GM21360 (cell line): Measurements from ENCODE around the gene KIAA1755.

Source experiments
- ATAC-seq: cut with Tn5 transposase; IDR thresholded peaks from one replicate; pipeline ENCODE4 v1.9.1; 2021; ENCODE audit warnings: mild to moderate bottlenecking, moderate library complexity; ENCODE audit not compliant: unreplicated experiment

Gene KIAA1755, protein sequence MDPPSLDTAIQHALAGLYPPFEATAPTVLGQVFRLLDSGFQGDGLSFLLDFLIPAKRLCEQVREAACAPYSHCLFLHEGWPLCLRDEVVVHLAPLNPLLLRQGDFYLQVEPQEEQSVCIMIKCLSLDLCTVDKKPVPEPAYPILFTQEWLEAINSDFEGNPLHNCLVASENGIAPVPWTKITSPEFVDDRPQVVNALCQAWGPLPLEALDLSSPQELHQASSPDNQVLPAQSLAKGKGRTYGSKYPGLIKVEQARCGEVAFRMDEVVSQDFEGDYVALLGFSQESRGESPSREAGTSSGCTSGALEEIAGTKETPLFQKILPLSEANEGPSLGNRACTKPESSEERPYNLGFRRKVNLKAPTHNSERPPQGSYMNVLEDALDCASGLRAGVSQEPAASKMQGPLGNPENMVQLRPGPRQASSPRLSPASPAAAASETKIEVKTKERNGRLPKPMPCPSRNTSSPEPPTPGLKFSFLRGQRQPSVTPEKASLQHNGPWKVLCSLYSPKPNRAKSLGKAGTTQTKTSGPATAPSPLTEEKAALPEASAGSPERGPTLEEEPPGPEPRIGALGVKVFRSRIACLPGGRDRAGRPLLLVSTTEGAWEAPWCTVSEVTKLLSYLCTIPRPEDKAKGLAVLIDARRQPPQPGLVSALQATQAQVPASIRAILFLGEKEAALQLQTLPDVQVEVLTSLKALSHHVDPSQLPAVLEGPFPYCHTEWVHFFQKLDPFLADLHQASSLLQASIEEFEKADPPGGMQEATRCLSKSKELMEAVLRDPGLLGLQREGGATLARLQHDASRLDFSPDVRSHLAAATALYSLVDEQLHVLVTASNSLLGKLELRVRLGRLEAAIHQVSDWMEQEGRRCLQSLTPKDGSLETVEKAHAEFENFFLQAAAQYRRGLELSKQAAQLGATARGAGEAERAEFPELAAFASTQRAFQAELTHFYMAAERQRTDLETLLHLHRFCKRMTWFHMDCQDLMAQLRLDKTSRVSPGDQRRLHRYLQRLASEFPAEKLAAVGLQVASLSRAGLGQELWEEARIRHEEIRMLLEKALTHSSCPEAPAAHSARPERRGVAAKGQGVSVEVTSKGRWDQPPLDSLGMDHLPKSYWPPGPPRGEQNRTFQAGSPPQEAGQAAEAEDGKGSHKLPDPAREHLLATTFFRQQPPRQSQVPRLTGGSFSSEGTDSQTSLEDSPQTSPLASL

DNA sequence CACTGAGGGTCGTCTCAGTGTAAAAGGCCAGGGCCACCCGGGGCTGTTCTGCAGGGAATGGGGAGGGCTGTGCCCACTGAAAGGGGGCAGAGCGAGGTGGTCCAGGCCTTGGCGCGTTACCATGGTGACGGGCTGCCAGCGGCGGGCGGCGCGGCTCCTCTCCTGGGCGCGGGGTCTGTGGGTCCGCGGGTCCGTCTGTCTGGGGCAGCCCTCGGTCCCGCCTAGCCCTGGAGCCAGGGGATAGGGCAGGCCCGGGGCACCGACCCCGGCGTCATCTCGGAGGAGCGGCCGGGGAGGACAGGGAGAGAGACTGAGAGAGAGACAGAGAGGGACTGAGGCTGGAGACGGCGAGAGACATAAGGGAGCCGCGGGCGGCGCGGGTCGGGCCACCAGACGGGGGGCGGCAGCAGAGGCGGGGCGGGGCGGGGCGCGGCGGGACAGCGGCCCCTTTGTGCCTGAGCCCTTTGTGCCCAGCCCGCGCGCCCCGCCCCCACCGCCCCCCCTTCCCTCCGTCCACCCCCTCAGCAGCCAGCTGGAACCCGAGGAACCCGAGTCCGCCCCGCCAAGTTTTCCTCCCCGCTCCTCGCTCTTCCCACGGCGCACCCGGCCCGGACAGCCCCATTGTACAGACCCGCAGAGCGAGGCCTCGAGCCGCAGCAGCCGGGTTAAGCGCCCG lies at the start of gene KIAA1755:
TSS of gene KIAA1755 (minus strand) at position 358 of the 676 bp plus-strand sequence. CDS start at position 123, 235 bp downstream.
- ATAC-seq = no peak

DNA sequence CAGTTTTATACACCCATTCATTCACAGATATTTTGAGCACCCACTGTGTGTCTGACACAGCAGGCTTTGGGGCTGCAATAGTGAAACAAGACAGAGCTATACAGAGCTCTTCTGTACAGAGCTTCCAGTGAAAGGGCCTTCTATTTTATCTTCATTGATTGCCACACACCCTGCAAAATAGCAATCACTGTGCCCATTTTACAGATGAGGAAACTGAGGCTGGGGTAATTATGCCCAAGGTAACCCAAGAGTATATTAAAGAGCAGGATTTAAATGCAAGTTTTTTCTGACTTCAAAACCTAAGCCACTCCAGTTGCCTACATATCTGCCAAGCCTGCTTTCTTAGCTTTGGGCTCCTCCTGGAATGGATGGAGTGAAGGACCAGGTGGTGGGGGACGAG lies 47.9 kb upstream of the KIAA1755 start:
- no peak for ATAC-seq

DNA sequence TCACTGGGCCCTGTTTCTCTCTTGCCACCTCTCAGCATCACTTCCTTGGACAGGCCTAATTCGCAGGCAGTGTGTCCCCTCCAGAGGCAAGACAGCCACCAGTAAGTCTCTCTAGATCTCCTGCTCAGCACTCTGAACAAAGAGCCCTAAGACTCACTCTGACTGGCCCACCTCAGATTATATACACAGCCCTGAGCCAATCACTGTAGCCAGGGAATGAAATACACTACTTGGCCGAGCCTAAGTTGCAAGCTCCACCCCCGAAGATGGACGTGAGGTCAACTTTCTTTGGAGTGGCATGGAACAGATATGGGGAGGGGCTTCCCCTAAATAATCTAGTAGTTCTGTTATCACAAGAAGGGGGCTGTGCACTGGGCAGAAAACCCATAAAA lies 47.5 kb upstream of the KIAA1755 start:
- ATAC-seq = no peak

DNA sequence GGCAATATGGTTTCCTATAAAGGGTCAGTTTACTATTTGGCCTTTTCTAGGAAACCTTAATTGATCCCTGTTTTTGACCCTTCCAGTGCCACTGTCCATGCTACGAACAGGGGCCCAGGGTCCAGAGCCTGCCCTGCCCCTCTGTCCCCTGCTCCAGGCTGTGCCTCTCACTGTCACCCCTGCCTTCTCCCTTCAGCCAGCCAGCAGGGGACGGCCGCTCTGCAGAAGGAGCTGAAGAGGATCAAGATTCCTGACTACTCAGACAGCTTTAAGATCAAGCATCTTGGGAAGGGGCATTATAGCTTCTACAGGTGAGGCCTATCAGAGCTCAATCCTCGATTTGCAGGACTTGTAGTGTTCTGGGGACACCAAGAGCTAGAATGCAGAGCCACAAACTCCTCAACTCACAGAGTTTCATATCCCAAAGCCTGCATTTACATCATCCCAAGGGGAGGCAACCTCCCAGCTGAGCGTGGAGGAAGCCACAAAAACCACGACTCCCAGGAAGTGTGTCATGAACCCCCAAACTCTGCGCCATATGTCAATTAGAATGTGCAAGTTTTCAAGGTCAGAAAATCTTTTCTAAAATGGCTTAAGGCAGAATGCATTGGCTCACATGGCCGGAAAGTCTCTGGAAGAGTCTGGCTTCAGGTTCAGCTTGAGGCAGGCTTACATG lies 47.0 kb upstream of the KIAA1755 start:
- no peak for ATAC-seq

DNA sequence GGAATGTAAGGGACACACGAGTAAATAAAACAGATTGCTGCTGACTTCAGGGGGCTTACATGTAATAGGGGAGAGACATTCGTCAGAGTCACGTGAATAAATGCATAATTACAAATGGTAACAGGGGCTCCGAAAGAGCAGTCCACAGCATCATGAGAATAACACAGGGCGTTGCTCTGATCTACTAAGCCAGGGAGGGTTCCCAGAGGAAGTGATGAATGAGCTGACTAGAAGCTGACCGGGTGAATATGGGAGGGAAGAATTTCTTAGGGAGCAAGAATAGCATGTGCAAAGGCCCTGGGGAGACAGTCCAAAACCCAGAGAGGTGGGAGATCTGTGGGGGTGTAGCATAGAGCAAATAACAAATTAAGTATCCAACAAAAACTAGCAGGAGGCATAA lies 45.8 kb upstream of the KIAA1755 start:
- ATAC-seq = no peak

DNA sequence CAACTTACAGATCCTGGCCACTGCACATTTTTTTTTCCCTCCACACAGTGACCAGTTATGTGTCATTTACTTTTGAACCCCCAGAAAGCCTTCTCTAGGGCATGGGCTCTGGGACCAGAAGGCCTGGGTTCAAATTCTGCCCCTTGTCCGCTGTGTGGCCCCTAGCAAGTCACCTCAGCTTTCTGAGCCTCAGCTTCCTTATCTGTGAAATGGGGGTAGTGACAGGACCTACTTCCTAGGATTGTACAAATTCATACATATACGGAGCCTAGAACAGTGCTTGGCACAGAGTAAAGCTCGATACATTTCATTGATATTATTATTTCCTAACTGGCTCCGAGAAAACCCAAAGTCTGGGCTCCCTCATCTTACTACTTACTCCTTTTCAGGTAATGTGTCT lies 45.0 kb upstream of the KIAA1755 start:
- no peak for ATAC-seq

DNA sequence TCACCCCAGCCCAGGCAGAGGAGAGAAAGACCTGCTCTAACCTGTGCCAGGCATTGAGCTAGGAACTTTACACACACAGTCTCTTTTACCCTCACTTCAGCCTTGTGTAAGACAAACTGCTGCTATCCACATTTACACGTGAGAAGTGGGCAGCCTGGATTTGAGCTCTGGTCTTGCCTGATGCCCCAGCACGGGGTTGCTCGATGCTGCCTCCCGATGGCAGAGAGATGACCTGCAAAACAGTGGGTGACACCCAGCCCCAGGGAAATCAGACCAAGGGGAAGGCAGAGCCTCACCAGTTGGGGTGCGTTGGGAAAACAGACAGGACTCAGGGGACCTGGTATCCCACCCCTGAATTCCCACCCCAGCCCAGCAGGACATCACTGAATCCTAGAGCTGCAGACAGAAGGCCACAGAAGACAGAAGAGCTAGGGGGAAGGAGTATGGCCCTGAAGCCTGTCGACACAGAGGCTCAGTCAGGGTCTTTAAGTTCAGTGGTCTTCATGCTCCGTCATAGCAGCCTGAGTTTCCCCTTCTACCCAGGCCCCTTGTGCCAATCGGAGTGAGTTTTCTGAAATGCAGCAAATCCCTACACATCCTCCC lies 44.4 kb upstream of the KIAA1755 start:
- no peak for ATAC-seq

DNA sequence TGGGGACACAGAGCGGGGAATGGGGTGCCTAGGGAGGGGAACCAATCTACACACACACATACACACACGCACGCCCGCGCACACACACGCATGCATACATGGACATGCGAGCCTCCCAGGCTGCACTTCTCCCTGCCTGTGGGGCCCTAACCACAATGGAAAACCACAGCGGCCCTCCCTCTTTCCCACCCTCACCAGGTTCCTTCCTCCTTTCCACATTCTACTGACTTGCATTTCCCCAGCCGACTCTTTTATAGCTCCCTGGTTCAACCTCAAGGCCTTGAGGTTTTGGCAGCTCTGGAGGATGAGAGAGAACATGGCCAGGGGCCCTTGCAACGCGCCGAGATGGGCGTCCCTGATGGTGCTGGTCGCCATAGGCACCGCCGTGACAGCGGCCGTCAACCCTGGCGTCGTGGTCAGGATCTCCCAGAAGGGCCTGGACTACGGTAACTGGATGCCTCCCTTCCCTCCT lies 43.4 kb upstream of the KIAA1755 start, which contains the start of gene BPI:
TSS of gene BPI (plus strand) at position 249 of the 472 bp plus-strand sequence. CDS start at position 317, 68 bp downstream.
- no peak for ATAC-seq

DNA sequence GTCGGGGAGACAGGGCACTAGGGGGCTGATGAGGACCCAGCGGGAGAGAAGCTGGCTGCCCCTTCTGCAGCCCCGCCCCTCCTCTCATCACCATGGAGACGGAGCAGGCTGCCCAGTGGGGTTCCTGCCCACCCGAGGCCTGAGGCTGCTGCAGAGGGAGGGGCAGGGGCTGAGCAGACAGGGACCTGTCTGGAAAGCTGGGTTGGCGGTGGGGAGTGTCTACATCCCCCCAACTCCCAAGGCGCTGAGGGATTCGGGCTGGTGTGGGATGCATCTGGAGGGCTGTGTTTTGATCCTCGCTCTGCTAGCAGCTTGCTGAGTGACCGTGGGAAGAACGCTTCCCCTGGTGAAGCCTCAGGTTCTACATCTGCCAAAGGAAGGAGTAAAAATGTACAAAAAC lies 42.3 kb upstream of the KIAA1755 start:
- no peak for ATAC-seq

DNA sequence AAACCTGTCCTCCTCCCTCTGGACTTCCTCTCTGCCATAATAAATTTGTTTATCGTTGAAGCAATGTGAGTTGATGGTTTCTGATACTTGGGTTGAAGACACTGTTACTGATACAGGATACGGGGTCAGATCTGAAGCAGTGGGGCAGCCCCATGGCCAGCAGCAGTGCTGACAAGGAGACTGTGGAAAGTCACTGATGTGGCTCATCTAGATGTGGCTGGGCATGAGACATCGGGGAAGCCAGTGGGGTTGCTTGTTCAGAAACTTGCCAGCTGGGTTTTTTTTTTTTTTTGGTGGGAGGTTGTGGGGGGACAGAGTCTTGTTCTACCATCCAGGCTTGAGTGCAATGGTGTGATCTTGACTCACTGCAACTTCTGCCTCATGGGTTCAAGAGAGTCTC lies 40.8 kb upstream of the KIAA1755 start:
- ATAC-seq = no peak

DNA sequence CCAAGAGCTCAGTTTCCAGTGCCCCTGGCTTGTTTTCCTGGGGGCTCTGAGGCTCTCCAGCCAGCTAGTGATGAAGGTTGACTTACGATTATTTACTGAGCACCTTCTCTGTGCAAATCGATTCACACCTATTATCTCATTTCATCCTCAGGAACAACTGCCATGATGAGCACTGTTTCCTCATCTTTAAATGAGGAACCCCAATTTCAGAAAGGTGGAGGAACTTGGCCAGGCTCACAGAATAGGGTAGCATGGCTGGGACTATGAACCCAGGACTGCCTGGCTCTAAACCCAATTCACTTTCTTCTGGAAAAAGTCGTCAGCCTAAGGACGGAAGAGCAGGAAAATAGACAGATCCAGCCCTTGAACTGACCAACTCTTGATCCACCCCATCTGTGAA lies 39.9 kb upstream of the KIAA1755 start:
- ATAC-seq = no peak

DNA sequence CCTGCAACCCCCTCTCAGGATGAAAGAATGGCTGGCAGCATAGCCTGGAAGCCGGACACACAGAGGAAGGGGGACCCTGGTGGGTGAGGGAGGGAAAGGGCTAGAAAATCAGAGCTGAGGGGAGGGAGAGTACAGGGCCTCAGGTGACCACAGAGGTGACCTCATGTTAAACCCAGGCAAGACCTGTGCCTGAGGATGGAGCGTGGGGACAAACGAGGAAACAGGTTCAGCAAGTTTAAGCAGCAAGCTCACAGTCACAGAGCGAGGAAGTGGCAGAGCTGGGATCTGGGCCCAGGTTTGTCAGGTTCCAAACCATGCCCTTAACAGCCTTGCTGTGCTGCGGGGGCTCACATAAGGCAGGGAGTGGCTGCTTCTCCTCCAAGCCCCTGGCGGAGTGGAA lies 39.4 kb upstream of the KIAA1755 start:
- no peak for ATAC-seq

DNA sequence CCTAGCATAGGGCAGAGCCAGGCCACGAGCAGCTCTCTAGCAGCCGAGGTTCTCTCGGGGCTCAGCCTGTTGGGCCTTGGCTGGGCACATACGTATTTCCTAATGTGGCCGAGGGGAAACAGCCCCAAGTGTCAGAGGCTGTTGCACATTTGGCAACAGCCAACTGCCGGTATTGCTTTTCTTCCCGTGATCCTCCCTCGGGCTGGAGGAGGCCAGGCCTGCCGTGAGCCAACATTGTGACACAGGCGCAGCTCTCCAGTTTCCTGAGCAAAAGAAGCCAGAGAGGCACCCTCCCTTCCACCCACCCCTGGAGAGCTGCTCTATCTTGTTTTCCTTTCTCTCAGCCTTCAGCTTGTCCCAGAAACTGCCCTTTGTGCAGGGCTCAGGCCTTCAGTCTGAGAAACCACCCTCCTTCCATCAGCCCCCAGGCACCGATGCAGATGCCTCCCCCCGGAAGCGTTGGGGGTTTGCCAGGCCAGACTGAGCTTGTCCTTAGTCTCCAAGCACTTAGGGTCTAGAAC lies 38.3 kb upstream of the KIAA1755 start:
- no peak for ATAC-seq

DNA sequence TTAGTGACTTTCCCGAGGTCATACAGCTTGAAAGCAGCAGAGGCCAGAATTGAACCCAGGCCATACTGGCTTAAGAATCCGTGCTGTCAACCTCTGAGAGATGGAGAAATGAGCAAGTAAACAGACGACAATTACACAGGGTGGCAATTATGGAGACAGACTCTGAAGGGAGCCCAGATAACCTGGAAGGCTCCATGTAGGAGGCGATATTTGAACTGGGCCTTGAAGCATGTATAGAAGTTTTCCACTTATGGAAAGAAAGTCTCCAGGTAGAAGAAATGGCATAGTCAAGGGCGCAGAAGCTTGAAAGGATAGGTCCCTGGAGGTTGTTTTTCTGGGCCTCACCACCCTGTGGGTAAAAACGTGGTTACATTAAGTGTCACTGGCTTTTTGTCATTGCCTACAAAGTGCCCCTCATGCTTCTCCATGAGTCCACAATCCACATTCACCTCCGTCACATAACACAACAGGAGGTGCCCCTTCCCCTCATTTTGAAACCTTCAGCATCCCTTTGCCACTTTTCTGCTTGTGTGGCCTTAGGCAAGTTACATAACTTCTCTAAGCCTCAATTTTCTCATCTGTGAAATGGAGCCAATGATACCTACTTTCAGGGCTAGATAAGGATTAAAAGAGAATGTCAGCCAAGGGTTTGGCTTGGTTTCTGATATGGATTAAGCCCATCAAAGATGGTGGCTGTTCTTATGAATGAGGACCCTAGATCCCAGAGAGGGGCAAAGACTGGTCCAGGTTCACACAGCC lies 37.6 kb upstream of the KIAA1755 start:
- no peak for ATAC-seq

DNA sequence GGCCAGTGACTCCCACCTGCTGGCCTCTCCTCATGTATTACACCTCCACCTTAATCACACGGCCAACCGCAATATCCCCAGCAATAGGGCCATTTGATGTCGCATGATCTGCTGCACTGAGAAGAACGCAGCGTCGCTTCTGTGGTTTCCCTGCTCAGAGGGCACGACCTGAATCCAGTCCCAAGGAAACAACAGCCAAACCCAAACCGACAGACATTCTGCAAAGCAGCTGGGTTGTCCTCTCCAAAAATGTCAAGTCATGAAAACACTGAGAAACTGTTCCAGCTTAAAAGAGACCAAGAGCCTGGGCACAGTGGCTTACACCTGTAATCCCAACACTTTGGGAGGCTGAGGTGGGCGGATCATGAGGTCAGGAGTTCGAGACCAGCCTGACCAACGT lies 35.9 kb upstream of the KIAA1755 start:
- no peak for ATAC-seq

DNA sequence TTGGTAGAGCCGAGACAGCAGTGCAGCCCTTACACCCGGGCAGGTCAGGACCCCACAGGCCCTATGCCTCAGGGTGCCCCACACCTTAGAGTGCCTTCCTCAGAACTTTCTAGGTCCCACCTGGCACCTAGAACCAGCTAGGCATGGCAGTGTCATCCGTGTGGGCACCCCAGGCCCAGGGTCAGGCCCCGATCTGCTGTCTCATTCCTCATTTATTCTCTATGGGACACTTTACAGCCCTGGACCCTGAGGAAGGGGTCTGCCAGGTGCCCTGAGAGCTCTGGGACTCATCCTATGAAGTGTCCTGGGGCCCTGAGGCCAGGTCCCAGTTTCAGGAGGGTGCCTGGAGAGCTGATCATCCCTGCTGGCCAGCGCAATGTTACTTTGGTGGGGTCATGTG lies 35.3 kb upstream of the KIAA1755 start:
- ATAC-seq = no peak

DNA sequence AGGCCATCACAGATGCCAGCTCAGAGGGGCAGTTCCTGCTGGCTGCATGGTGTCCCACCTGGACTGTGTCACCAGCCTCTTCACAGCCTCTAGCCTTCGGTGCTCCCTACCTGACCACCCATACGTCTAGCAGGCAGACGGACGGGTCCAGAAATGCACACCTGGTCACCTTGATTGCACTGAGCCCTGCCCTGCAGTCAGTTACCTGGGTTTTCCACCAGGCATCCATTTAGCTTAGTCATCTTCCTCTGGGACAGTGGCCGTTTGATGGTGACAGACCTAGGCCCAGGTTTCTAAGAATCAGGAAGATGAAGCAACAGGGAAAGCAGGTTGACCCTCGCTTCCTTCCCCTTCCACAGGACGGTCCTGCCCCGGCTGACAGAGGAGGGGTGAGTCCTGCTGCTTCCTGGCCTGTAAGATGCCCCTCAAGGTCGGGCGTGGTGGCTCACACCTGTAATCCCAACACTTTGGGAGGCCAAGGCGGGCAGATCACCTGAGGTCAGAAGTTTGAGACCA lies 33.6 kb upstream of the KIAA1755 start:
- ATAC-seq = no peak

DNA sequence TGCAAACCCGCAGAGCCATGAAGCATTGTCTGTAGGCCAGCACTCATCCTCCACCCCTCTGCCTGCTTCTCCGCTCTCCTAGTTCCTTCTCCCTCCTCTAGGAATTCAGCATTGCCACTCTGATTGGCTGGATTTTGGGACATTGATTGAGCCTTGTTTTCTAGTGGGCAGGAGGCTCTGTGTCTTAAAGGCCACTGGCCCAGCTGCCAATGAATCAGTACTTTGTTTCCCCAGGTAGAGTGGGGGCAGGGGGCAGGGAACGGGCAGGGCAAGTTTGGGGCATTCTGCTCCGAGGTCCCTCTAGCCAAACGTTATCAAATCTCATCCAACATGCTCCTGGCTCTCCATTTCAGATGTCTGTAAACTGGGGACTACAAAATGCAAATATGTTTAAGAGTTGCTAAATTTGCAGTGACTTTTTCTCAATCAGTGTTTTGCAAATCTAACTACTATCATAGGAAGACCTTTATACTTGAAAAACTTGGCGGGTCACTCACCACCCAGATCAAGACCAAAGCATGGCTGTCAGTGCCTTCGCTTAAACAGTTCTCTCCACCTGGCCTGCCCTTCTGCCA lies 33.0 kb upstream of the KIAA1755 start:
- no peak for ATAC-seq
